ENCODE results near the gene LUC7L3.
"Not testable (repeated sequence)": the region's sequence is repeated elsewhere in the genome, so short reads cannot be mapped to it uniquely, and the experiment has no call there.

LUC7L3 gene

GRCh38 chr17:50708050-50709000 is 11.1 kb upstream of the LUC7L3 start:
- DNase-seq (ENCODE audit: low read depth): no peak

- not testable (repeated sequence) for DNase-seq (ENCODE audit: low read depth)
These were observed 10.3 kb upstream of the LUC7L3 start for GRCh38 chr17:50709053-50709452.

GRCh38 chr17:50710025-50710424 is 9.4 kb upstream of the LUC7L3 start:
- no peak for DNase-seq (ENCODE audit: low read depth)

GRCh38 chr17:50710650-50711049 is 8.8 kb upstream of the LUC7L3 start:
- DNase-seq (ENCODE audit: low read depth): no peak

GRCh38 chr17:50712641-50713040 is 6.8 kb upstream of the LUC7L3 start:
- no peak for DNase-seq (ENCODE audit: low read depth)

- no peak for DNase-seq (ENCODE audit: low read depth)
These were observed 3.9 kb upstream of the LUC7L3 start for GRCh38 chr17:50715471-50715870.

GRCh38 chr17:50719924-50720794 is 756 bp downstream of the LUC7L3 start:
- DNase-seq (ENCODE audit: low read depth): peak; percentile 12

GRCh38 chr17:50721194-50722010 is 2.0 kb downstream of the LUC7L3 start:
- DNase-seq (ENCODE audit: low read depth): no peak

GRCh38 chr17:50722746-50723145 is 3.3 kb downstream of the LUC7L3 start:
- no peak for DNase-seq (ENCODE audit: low read depth)

- DNase-seq (ENCODE audit: low read depth): not testable (repeated sequence)
These were observed 5.2 kb downstream of the LUC7L3 start for GRCh38 chr17:50724622-50725021.

- DNase-seq (ENCODE audit: low read depth): no peak
These were observed 6.6 kb downstream of the LUC7L3 start for GRCh38 chr17:50725769-50726655.

GRCh38 chr17:50728112-50728429 is 8.7 kb downstream of the LUC7L3 start:
- no peak for DNase-seq (ENCODE audit: low read depth)

GRCh38 chr17:50728881-50729765 is 9.7 kb downstream of the LUC7L3 start:
- no peak for DNase-seq (ENCODE audit: low read depth)

GRCh38 chr17:50731575-50732460 is 12.4 kb downstream of the LUC7L3 start:
- DNase-seq (ENCODE audit: low read depth): no peak

- no peak for DNase-seq (ENCODE audit: low read depth)
These were observed 15.9 kb downstream of the LUC7L3 start for GRCh38 chr17:50735287-50735686.

- no peak for DNase-seq (ENCODE audit: low read depth)
These were observed 17.8 kb downstream of the LUC7L3 start for GRCh38 chr17:50737118-50737698.

GRCh38 chr17:50739098-50739497 is 19.7 kb downstream of the LUC7L3 start:
- no peak for DNase-seq (ENCODE audit: low read depth)

- DNase-seq (ENCODE audit: low read depth): no peak
These were observed 26.2 kb downstream of the LUC7L3 start for GRCh38 chr17:50745631-50746030.

- no peak for DNase-seq (ENCODE audit: low read depth)
These were observed 29.8 kb downstream of the LUC7L3 start for GRCh38 chr17:50749245-50749644.

Data from activated T-cell treated with anti-CD3 and anti-CD28 coated beads for 24 hours (primary cell).